Subcutaneous abdominal adipose tissue (tissue), 5 donors: ENCODE results near the gene PTPRR.

Experiments used
- H3K27ac ChIP-seq: one replicate; pipeline ENCODE4 v1.7.0; 2013; ENCODE audit warnings: low read depth, mild to moderate bottlenecking, inconsistent platforms, low read length, moderate library complexity
- H3K27me3 ChIP-seq, 5 donors: one replicate each; pipeline ENCODE4 v1.7.0; 2013; ENCODE audit warnings: low read length in 5 of 5, inconsistent platforms in 1 of 5; ENCODE audit not compliant: control insufficient read depth in 5 of 5, insufficient read depth in 4 of 5
- H3K36me3 ChIP-seq, 5 donors: one replicate each; pipeline ENCODE4 v1.7.0; 2013; ENCODE audit warnings: low read length in 5 of 5; ENCODE audit not compliant: control insufficient read depth in 5 of 5, insufficient read depth in 5 of 5
- H3K4me1 ChIP-seq, 5 donors: one replicate each; pipeline ENCODE4 v1.7.0; 2013; ENCODE audit warnings: low read length in 5 of 5, mild to moderate bottlenecking in 3 of 5, moderate library complexity in 1 of 5; ENCODE audit not compliant: control insufficient read depth in 5 of 5, insufficient read depth in 5 of 5
- H3K4me3 ChIP-seq, 5 donors: one replicate each; pipeline ENCODE4 v1.7.0; 2013; ENCODE audit warnings: low read length in 5 of 5, low read depth in 1 of 5
- H3K9ac ChIP-seq, 5 donors: one replicate each; pipeline ENCODE4 v1.7.0; 2013; ENCODE audit warnings: low read length in 5 of 5, mild to moderate bottlenecking in 4 of 5, moderate library complexity in 3 of 5
- H3K9me3 ChIP-seq, 5 donors: one replicate each; pipeline ENCODE4 v1.7.0; 2013; ENCODE audit warnings: low read length in 5 of 5; ENCODE audit not compliant: control insufficient read depth in 5 of 5
- donor health status: healthy.
- donor health status: healthy.
- donor health status: healthy.
- donor health status: healthy.
- donor health status: healthy.

Gene PTPRR

DNA sequence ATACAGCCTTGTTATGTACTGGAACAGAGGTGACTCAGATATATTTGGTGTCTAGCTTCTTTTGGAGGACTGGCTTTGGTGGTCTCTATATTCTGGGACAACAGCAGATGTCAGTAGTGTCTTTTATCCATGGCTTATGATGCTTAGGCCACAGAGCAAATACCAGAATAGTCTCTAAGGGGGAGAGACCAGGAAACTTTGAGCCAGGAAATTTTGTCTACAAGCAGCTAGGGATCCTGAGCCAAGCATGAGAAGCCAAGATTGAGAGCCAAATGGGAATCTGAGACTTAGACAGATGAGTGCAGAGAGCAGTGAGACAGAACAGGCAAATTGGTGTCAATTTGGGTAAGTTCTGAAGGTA is 28.4 kb upstream of the PTPRR start:
- H3K27ac ChIP-seq, result no peak overlapping the region

DNA sequence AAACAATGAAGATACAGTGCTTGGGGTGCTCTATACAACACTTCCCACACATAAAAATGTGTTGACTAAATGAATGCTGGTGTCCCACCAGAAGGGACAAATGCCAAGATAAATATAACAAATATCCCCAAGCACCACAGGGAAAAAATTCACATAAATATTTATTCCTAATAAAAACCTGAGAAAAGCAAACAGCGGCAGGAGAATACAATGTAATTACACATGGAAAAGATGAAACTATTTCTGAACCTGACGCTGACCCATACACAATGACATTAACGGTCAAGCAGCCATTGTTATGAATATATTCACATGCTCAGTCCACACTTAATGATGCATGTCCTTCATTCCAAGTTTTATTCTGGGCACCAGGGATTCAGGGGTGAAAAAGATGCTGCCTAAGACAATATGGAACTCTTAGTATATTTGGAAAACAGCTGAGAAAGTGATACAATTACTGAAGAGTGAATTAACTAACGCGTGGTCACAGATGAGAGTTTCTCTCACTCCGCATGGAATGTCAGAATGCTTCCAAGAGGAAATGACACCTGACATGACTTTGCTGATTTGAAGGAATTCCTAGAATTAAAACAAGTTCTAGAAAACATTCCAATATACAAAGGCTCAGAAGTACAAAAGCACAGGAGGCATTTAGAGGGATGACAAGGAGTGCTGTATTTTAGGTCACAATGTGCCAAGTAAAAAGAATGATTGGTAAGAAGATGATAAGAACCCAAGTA is 27.9 kb upstream of the PTPRR start:
- Histone ChIP-seq H3K27me3 (peaks cover 0 to 3% (median 0%) of the 10 kb centered on the region in 5 donors), H3K9ac (no peak overlapping the region), H3K27ac (no peak overlapping the region), H3K9me3 (no peaks in the 10 kb centered on the region), H3K36me3 (no peaks in the 10 kb centered on the region), H3K4me3 (no peak overlapping the region), H3K4me1 (peaks cover 0 to 8% (median 3%) of the 10 kb centered on the region in 5 donors)

More for the DNA sequence above, 28.4 kb upstream of the PTPRR start:
- Histone ChIP-seq H3K4me1 (peaks cover 0 to 8% (median 3%) of the 10 kb centered on the region in 5 donors), H3K4me3 (no peak overlapping the region), H3K27me3 (no peaks in the 10 kb centered on the region), H3K9me3 (no peaks in the 10 kb centered on the region), H3K36me3 (no peaks in the 10 kb centered on the region), H3K9ac (no peak overlapping the region)

DNA sequence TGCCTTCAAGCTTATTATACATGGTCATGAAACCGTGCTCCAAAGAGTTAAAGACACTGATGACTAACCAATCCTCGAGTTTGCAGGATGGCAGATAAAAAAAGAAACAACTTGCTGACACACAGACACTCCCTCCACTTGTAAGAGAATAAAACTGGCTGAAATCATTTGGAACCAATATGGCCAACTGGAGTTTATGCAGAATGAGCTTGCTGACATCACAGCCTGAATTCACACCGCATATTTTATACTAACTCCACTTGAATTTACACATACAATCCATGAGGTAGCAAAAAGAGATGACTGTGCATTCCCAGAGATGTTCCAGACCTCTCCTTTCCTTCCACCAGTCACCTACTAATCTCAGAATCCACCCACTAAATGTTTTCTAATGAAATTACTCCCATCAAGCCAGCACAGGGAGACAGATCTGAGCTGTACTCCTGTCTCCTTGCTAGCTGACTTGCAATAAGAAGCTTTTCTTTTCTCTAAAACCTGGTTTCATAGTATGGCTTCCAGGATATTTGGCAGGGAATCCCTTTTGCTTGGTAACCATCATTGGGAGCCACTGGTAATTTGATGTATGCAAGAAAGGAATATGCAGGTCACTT is 15.8 kb upstream of the PTPRR start:
- H3K4me1 ChIP-seq, result no peaks in the 10 kb centered on the region
- peaks cover 0 to 4% (median 0%) of the 10 kb centered on the region in 5 donors for H3K27me3 ChIP-seq
- H3K9me3 ChIP-seq, result no peaks in the 10 kb centered on the region
- H3K36me3 ChIP-seq, result no peaks in the 10 kb centered on the region
- no peak overlapping the region for H3K27ac ChIP-seq
- no peak overlapping the region for H3K9ac ChIP-seq
- H3K4me3 ChIP-seq, result no peak overlapping the region

DNA sequence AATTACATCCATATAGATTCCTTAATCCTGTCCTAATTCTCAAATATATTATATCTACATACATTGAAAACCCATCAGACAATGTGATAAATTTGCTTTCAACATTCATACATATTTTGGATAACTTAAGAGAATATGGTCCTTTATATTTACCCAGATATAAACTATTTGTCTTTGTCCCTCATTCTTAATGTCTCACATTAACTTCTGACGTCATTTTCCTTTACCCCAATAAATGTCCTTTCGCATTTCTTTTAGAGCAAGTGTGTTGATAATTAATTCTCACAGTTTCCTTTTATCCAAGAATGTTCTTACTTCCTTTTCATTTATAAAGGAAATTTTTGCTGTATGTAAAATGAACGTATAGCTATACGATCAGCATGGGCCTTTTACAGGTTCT is 12.6 kb upstream of the PTPRR start:
- H3K36me3 ChIP-seq, result no peaks in the 10 kb centered on the region
- no peak overlapping the region for H3K27ac ChIP-seq
- no peaks in the 10 kb centered on the region for H3K9me3 ChIP-seq
- peaks cover 0 to under 1% (median 0%) of the 10 kb centered on the region in 5 donors for H3K27me3 ChIP-seq
- H3K4me3 ChIP-seq, result no peak overlapping the region
- no peaks in the 10 kb centered on the region for H3K4me1 ChIP-seq
- H3K9ac ChIP-seq, result no peak overlapping the region

DNA sequence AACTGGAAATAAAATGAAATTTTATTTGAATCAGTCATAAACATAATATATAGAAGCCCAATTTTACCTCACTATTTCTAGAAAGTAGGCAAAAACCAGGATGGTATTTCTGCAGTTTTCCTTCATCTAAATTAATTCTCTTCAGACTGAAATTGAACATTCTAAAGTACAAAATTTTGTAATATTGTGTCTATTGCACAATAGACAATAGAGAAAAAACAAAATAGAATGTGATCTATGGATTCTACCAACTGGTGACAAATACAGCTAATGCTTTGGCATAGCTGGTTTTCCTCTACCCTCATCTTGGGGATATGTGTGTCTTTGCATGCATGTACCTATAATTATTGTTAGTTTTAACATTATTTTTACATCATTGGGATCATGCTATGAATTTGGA is 8.5 kb upstream of the PTPRR start:
- Histone ChIP-seq H3K9ac (no peak overlapping the region), H3K36me3 (no peaks in the 10 kb centered on the region), H3K4me1 (no peaks in the 10 kb centered on the region), H3K27me3 (no peaks in the 10 kb centered on the region), H3K9me3 (no peaks in the 10 kb centered on the region), H3K27ac (no peak overlapping the region), H3K4me3 (no peak overlapping the region)

DNA sequence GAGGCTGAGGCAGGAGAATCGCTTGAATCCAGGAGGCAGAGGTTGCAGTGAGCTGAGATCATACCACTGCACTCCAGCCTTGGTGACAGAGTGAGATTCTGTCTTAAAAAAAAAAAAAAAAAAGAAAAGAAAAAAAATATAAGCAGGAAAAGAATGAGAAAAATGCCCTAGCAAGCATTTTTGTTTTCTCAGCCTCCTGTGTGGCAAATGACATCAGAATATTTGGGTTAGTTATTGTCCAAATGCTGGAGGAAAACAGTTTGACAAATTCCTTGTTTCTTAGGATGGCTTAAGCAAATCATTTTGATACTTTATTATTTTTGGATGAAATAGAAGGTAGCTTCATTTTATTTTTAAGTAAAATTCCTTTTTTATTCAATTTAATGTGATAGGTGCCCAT is 7.5 kb upstream of the PTPRR start:
- H3K4me3 ChIP-seq, result no peak overlapping the region
- no peaks in the 10 kb centered on the region for H3K4me1 ChIP-seq
- no peaks in the 10 kb centered on the region for H3K36me3 ChIP-seq
- H3K27me3 ChIP-seq, result no peaks in the 10 kb centered on the region
- H3K9ac ChIP-seq, result no peak overlapping the region
- no peaks in the 10 kb centered on the region for H3K9me3 ChIP-seq
- H3K27ac ChIP-seq, result no peak overlapping the region

DNA sequence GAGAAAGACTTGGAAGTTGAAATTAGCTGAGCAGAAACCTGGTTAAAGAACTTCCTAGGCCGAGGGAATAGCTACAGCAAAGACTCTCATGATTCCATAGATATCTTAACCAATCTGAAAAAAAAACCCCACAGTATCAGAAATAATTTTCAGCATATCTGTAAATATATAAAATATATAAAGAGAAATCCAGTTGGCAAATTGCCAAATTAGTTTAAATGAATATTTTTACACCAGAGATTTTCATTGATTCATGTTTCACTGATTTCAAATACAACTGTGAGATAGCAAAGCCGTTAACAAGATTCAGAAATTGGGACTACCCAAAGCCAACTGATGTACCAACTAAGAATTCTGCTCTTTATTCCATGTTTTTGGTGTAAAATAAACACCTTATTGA is 6.8 kb upstream of the PTPRR start:
- no peak overlapping the region for H3K4me3 ChIP-seq
- no peak overlapping the region for H3K27ac ChIP-seq
- H3K27me3 ChIP-seq, result no peaks in the 10 kb centered on the region
- H3K36me3 ChIP-seq, result no peaks in the 10 kb centered on the region
- no peaks in the 10 kb centered on the region for H3K4me1 ChIP-seq
- H3K9me3 ChIP-seq, result no peaks in the 10 kb centered on the region
- H3K9ac ChIP-seq, result no peak overlapping the region

DNA sequence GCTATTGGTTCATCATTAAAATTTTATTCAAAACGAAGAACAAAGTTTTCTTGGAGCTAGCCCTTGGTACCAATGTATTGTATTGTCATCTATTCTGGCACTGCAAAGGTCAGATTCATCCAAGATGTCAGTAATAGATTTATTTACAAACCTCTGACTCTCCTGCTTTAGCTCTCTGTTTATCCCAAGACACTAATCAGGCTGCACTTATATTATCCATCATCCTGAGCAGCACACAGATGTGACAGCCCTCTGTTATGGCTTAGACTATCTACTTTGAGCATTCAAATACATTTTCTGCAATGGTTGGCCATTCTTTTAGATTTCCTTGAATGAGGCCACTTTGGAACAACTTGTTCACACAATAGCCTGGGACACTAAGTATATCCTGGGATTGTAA is 5.0 kb upstream of the PTPRR start:
- H3K4me1 ChIP-seq, result no peaks in the 10 kb centered on the region
- H3K27me3 ChIP-seq, result peaks cover 0 to 4% (median 3%) of the 10 kb centered on the region in 5 donors
- H3K27ac ChIP-seq, result no peak overlapping the region
- H3K9ac ChIP-seq, result no peak overlapping the region
- H3K9me3 ChIP-seq, result no peaks in the 10 kb centered on the region
- no peak overlapping the region for H3K4me3 ChIP-seq
- no peaks in the 10 kb centered on the region for H3K36me3 ChIP-seq

DNA sequence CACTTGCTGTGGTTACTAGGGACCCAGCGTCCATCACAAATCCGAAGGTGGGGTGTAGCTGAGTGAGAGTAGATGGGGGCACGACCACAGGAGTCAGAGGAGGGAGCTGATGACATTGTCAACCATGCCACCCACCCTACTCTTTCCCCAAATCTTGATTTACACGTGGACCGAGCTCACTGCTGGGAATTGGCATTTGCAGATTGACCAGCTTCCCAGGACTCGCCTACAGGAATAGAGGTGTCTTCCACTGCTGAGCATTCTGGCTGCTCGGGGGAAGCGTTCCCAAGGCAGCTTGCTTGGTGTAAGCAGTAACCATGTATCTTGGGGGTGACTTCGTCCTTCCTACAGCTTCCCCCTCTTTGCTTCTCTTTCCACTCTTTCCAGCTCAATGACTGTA is 353 bp upstream of the PTPRR start:
- H3K4me3 ChIP-seq, result no peak overlapping the region
- peaks cover 0 to 19% (median 8%) of the 10 kb centered on the region in 5 donors for H3K27me3 ChIP-seq
- H3K4me1 ChIP-seq, result peaks cover 0 to 3% (median 0%) of the 10 kb centered on the region in 5 donors
- no peaks in the 10 kb centered on the region for H3K36me3 ChIP-seq
- no peaks in the 10 kb centered on the region for H3K9me3 ChIP-seq
- H3K9ac ChIP-seq, result no peak overlapping the region
- no peak overlapping the region for H3K27ac ChIP-seq

DNA sequence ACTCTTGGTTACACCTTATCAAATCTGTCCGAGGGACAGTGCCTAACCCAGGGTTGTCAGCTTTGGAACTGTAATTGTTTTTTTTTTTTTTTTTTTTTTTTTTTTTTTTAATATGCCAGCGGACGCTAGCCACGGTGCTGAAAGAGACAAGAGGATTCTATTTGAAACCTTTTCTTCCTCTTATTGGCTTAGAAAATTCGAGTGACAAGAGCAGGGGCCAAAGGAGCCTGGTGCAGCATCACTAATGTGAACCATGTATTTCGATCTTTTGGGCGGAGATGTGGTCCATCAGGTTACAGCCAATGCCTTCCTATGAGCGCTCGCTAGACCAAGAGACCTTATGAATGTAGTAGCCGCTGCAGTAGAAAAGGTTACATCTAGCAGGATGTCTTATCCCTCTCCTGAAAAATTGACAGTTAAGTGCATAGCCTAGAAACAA is 922 bp downstream of the PTPRR start:
- no peak overlapping the region for H3K27ac ChIP-seq
- peaks cover 0 to 3% (median 0%) of the 10 kb centered on the region in 5 donors for H3K4me1 ChIP-seq
- peaks cover 0 to 19% (median 8%) of the 10 kb centered on the region in 5 donors for H3K27me3 ChIP-seq
- H3K9me3 ChIP-seq, result no peaks in the 10 kb centered on the region
- H3K4me3 ChIP-seq, result no peak overlapping the region
- H3K9ac ChIP-seq, result no peak overlapping the region
- no peaks in the 10 kb centered on the region for H3K36me3 ChIP-seq
